ENCODE data around the gene PADI2.
A peak's percentile ranks its signal among the peaks of the same experiment; 100 is the strongest.

Gene PADI2

DNA sequence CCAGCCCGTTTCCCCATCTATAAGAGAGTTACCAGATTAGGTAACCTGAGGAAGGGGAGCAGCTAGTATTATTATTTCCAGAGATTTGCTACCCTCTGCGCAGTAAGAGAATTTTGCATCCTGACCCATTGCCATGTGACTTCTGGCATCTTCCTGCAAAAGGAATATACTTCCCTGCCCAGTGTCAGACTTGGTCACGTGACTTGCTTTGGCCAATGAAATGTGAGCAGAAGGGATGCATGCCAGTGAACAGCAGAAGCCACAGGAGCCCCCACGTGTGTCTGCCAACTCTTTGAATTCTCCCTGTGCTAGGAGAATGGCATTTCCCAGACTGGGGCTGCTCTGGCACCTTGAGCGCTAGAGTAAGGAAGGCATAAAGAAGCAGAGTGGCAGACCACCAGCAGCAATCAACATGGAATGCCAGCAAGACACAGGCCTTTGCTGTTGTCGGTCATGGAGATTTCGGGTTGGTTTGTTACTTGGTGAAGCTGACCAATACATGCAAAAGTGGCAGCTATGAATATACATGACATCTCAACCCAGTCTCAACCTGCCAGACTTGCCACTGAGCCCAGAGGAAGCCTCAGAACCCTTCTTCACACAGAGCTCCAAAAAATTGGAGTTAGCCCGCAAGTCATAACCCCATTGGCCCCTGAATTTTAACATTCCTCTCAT lies 39.0 kb downstream of the PADI2 start:
- H3K9ac ChIP-seq (ENCODE audit: low read depth, low read length, poor library complexity, severe bottlenecking), result no peak overlapping the region
- H3K9me3 ChIP-seq (ENCODE audit: insufficient read depth, low read depth, low read length), result no peaks in the 10 kb centered on the region
- TF ChIP-seq EZH2phosphoT487 (IDR thresholded peaks at IDR 0.05; ENCODE audit: borderline replicate concordance), result no peak
- no peak overlapping the region for H2AFZ ChIP-seq (ENCODE audit: low read length)
- H3K9me2 ChIP-seq (replicated peaks; ENCODE audit: low read depth, low read length), result no peaks in the 10 kb centered on the region
- H4K20me1 ChIP-seq (ENCODE audit: insufficient read depth, low read length, poor library complexity, severe bottlenecking), result no peaks in the 10 kb centered on the region
- H3K4me2 ChIP-seq (ENCODE audit: low read depth, low read length, poor library complexity, severe bottlenecking), result no peak overlapping the region
- no peaks in the 10 kb centered on the region for H3K79me2 ChIP-seq (ENCODE audit: insufficient read depth, low read length)
- no peaks in the 10 kb centered on the region for H3K27me3 ChIP-seq (ENCODE audit: insufficient read depth, low read length, poor library complexity, severe bottlenecking)
- no peaks in the 10 kb centered on the region for H3F3A ChIP-seq (ENCODE audit: low read depth)
- no peaks in the 10 kb centered on the region for H3K4me1 ChIP-seq (ENCODE audit: insufficient read depth, low read length, poor library complexity, severe bottlenecking)
- H3K4me3 ChIP-seq (ENCODE audit: low read length, poor library complexity, severe bottlenecking), result no peak overlapping the region
- H3K36me3 ChIP-seq (ENCODE audit: insufficient read depth, low read length), result no peaks in the 10 kb centered on the region

DNA sequence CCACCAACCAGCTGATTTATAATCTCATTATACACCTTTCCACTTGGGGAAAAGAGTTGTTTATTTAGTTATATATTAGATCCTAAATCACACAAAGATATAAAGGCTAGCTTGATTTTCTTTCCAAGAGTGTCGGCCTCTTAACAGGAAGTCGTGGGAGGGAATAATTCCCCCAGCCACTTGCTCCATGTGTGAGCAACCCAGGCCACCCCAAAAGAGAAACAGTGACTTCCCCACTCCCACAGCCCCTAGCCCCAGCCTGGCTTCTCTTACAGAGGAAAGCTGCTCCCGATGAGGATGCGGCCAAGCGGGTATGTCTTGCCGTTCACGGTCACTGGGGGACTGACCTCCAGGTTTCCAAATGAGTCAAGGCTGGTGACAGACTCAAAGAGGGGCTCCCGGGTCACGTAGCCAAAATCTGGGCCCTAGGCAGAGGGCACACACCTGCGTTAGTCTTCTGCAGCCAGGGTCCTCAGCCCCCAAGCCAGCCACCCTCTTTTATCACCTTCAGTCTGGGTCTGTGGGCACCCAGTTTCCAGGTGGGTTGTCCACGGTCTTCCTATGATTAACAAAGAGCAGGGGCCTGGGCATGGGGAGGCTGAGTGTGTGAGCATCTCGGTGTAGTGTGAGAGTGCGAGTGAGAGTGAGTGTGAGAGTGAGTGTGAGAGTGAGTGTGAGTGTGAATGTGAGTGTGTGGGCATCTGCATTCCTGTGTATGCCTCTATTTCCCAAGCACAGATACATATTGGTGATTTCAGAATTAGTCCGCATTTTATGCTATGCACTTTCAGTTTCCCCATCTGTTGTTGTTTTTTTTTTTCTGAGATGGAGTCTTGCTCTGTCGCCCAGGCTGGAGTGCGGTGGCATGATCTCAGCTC lies 40.0 kb downstream of the PADI2 start:
- Histone ChIP-seq H3K4me3 (ENCODE audit: low read length, poor library complexity, severe bottlenecking) (no peak overlapping the region), H4K20me1 (ENCODE audit: insufficient read depth, low read length, poor library complexity, severe bottlenecking) (no peaks in the 10 kb centered on the region), H3K36me3 (ENCODE audit: insufficient read depth, low read length) (no peaks in the 10 kb centered on the region), H3F3A (ENCODE audit: low read depth) (no peaks in the 10 kb centered on the region), H3K9me3 (ENCODE audit: insufficient read depth, low read depth, low read length) (no peaks in the 10 kb centered on the region), H3K79me2 (ENCODE audit: insufficient read depth, low read length) (no peaks in the 10 kb centered on the region), H2AFZ (ENCODE audit: low read length) (no peak overlapping the region), H3K4me1 (ENCODE audit: insufficient read depth, low read length, poor library complexity, severe bottlenecking) (no peaks in the 10 kb centered on the region), H3K4me2 (ENCODE audit: low read depth, low read length, poor library complexity, severe bottlenecking) (no peak overlapping the region), H3K27me3 (ENCODE audit: insufficient read depth, low read length, poor library complexity, severe bottlenecking) (no peaks in the 10 kb centered on the region), H3K9me2 (replicated peaks; ENCODE audit: low read depth, low read length) (no peaks in the 10 kb centered on the region), H3K9ac (ENCODE audit: low read depth, low read length, poor library complexity, severe bottlenecking) (no peak overlapping the region)
- TF ChIP-seq, protein P1, sequence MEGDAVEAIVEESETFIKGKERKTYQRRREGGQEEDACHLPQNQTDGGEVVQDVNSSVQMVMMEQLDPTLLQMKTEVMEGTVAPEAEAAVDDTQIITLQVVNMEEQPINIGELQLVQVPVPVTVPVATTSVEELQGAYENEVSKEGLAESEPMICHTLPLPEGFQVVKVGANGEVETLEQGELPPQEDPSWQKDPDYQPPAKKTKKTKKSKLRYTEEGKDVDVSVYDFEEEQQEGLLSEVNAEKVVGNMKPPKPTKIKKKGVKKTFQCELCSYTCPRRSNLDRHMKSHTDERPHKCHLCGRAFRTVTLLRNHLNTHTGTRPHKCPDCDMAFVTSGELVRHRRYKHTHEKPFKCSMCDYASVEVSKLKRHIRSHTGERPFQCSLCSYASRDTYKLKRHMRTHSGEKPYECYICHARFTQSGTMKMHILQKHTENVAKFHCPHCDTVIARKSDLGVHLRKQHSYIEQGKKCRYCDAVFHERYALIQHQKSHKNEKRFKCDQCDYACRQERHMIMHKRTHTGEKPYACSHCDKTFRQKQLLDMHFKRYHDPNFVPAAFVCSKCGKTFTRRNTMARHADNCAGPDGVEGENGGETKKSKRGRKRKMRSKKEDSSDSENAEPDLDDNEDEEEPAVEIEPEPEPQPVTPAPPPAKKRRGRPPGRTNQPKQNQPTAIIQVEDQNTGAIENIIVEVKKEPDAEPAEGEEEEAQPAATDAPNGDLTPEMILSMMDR (conservative IDR thresholded peaks at IDR 0.05; ENCODE audit: low read length), result no peak
- TF ChIP-seq EZH2phosphoT487 (IDR thresholded peaks at IDR 0.05; ENCODE audit: borderline replicate concordance), result no peak

DNA sequence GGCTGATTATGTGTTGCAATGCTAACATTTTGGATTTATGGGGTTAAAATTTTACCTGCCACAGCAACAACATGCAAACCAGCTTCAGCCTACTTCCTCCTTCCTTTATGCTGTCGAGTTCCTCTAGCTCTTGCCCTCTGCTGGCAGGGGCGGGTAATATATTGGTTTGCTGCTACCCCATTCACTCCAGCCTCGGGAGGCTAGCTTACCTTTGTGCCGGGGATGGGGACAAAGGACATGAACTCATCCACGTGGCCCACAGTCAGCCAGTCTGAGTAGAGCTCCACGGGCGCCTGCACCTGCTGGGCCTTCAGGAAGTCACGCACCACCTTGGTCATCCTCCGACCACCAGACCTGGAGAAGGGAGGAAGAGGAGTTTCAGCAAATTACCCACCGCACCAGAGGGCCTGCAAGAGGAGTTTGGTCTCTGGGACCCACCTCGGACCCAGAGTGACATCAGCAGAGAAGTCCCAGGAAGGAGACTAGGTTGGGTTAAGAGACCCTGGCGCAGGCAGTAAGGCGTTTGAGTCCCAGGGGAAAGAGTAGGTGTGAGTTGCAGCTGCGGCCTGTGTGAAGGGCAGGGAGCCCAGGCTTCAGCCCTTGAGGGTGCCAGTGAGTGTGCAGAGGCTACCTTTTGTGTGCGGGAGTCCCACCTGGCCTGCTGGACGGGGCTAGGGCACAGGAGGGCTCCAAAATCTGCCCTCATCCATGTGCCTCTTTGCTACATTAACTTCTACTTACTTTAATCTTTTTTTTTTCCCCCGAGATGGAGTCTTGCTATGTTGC lies 43.6 kb downstream of the PADI2 start:
- H3K79me2 ChIP-seq (ENCODE audit: insufficient read depth, low read length), result no peaks in the 10 kb centered on the region
- no peaks in the 10 kb centered on the region for H3K36me3 ChIP-seq (ENCODE audit: insufficient read depth, low read length)
- H3K9me3 ChIP-seq (ENCODE audit: insufficient read depth, low read depth, low read length), result no peaks in the 10 kb centered on the region
- H3K27me3 ChIP-seq (ENCODE audit: insufficient read depth, low read length, poor library complexity, severe bottlenecking), result no peaks in the 10 kb centered on the region
- no peaks in the 10 kb centered on the region for H3K9me2 ChIP-seq (replicated peaks; ENCODE audit: low read depth, low read length)
- H2AFZ ChIP-seq (ENCODE audit: low read length), result no peak overlapping the region
- H3K4me1 ChIP-seq (ENCODE audit: insufficient read depth, low read length, poor library complexity, severe bottlenecking), result no peaks in the 10 kb centered on the region
- H3F3A ChIP-seq (ENCODE audit: low read depth), result no peaks in the 10 kb centered on the region
- no peak for TF ChIP-seq EZH2phosphoT487 (IDR thresholded peaks at IDR 0.05; ENCODE audit: borderline replicate concordance)
- TF ChIP-seq, protein P1 (conservative IDR thresholded peaks at IDR 0.05; ENCODE audit: low read length), result peak; percentile 51
- H3K4me3 ChIP-seq (ENCODE audit: low read length, poor library complexity, severe bottlenecking), result no peak overlapping the region
- no peak overlapping the region for H3K4me2 ChIP-seq (ENCODE audit: low read depth, low read length, poor library complexity, severe bottlenecking)
- H4K20me1 ChIP-seq (ENCODE audit: insufficient read depth, low read length, poor library complexity, severe bottlenecking), result no peaks in the 10 kb centered on the region
- no peak overlapping the region for H3K9ac ChIP-seq (ENCODE audit: low read depth, low read length, poor library complexity, severe bottlenecking)

Measured in Loucy (cell line).